A549 (cell line): ENCODE data around the gene SWT1.

ENCODE experiments used
- PHF8 ChIP-seq: fragments of 200-600 bp; sonication (generic); IDR thresholded peaks from 2 replicates; pipeline ENCODE4 v1.6.1; 2016; ENCODE audit warnings: low read depth, mild to moderate bottlenecking, antibody characterized with exemption, moderate library complexity, borderline replicate concordance
- USF2 ChIP-seq: fragments of 450-650 bp; IDR thresholded peaks from 2 replicates; pipeline ENCODE4 v1.6.1; 2014; ENCODE audit warnings: antibody characterized with exemption
- TF ChIP-seq, protein P1 (sequence below): fragments of >200 bp; sonication (Bioruptor Twin); formaldehyde crosslinking; IDR thresholded peaks from 3 replicates; pipeline ENCODE4 v1.5.1; 2016

- TF ChIP-seq, protein P1, sequence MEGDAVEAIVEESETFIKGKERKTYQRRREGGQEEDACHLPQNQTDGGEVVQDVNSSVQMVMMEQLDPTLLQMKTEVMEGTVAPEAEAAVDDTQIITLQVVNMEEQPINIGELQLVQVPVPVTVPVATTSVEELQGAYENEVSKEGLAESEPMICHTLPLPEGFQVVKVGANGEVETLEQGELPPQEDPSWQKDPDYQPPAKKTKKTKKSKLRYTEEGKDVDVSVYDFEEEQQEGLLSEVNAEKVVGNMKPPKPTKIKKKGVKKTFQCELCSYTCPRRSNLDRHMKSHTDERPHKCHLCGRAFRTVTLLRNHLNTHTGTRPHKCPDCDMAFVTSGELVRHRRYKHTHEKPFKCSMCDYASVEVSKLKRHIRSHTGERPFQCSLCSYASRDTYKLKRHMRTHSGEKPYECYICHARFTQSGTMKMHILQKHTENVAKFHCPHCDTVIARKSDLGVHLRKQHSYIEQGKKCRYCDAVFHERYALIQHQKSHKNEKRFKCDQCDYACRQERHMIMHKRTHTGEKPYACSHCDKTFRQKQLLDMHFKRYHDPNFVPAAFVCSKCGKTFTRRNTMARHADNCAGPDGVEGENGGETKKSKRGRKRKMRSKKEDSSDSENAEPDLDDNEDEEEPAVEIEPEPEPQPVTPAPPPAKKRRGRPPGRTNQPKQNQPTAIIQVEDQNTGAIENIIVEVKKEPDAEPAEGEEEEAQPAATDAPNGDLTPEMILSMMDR, result no peak
- no peak for TF ChIP-seq PHF8
- TF ChIP-seq USF2, result no peak
Measured at GRCh38 chr1:185314411-185314810, 157.4 kb downstream of the SWT1 start.
